Body of pancreas (tissue), 4 donors: Measurements from ENCODE around the gene SLC36A3.

Experiments used
- CTCF ChIP-seq, 7 experiments: fragments of 450-650 bp in 4 of 7; fragments of 200-600 bp in 3 of 7; sonication (generic) in 3 of 7; IDR thresholded peaks; one replicate each; pipeline ENCODE4 v1.5.1; 2016 to 2019; ENCODE audit warnings: antibody characterized with exemption in 7 of 7
- POLR2A ChIP-seq, 3 donors: fragments of 450-650 bp; IDR thresholded peaks; one replicate each; pipeline ENCODE4 v1.6.1; 2016; ENCODE audit warnings: antibody characterized with exemption in 3 of 3, mild to moderate bottlenecking in 2 of 3

GRCh38 chr5:151317871-151318270 is 14.3 kb upstream of the SLC36A3 start:
- TF ChIP-seq CTCF (IDR thresholded peaks at IDR 0.05) (no peak), POLR2A (IDR thresholded peaks at IDR 0.05) (no peak)
